Astrocyte of the spinal cord (primary cell): ENCODE results near the gene PROM1.

Source experiments
- DNase-seq: peaks from one replicate; pipeline ENCODE4 v3.0.0; 2011; ENCODE audit warnings: low read depth, low spot score
- H3K4me3 ChIP-seq: 2 replicates; pipeline ENCODE4 v1.5.1; 2011; ENCODE audit warnings: low read depth, mild to moderate bottlenecking, low read length, moderate library complexity
- CTCF ChIP-seq: IDR thresholded peaks from 2 replicates; pipeline ENCODE4 v1.5.1; 2012; ENCODE audit warnings: low read depth, mild to moderate bottlenecking, low read length, inconsistent platforms
- in situ Hi-C: cut with HindIII; loops from 2 replicates; pipeline ENCODE4 v1.10.0; 2017; ENCODE audit warnings: low sequenced_read_pairs

PROM1 gene

GRCh38 chr4:15995826-15996225 is 88.0 kb downstream of the PROM1 start:
- H3K4me3 ChIP-seq, result no peak overlapping the region
- no peak for TF ChIP-seq CTCF
- in situ Hi-C loops, result no loop called here
- no peak for DNase-seq

GRCh38 chr4:15992167-15992485 is 91.7 kb downstream of the PROM1 start:
- in situ Hi-C loops, result no loop called here
- H3K4me3 ChIP-seq, result no peak overlapping the region
- no peak for TF ChIP-seq CTCF
- no peak for DNase-seq

GRCh38 chr4:15990570-15991285 is 93.1 kb downstream of the PROM1 start:
- no peak overlapping the region for H3K4me3 ChIP-seq
- no peak for DNase-seq
- TF ChIP-seq CTCF, result no peak
- in situ Hi-C loops, result no loop called here

GRCh38 chr4:15989424-15989823 is 94.4 kb downstream of the PROM1 start:
- no peak for TF ChIP-seq CTCF
- H3K4me3 ChIP-seq, result no peak overlapping the region
- in situ Hi-C loops, result no loop called here
- no peak for DNase-seq

GRCh38 chr4:15988222-15988621 is 95.6 kb downstream of the PROM1 start:
- in situ Hi-C loops, result no loop called here
- H3K4me3 ChIP-seq, result no peak overlapping the region
- no peak for TF ChIP-seq CTCF
- DNase-seq, result no peak

GRCh38 chr4:15986907-15987306 is 96.9 kb downstream of the PROM1 start:
- in situ Hi-C loops, result no loop called here
- TF ChIP-seq CTCF, result no peak
- H3K4me3 ChIP-seq, result no peak overlapping the region
- DNase-seq, result no peak

GRCh38 chr4:15983610-15984009 is 100.2 kb downstream of the PROM1 start:
- no peak overlapping the region for H3K4me3 ChIP-seq
- DNase-seq, result no peak
- TF ChIP-seq CTCF, result no peak
- in situ Hi-C loops, result no loop called here
